ENCODE results near the gene APOC3. TPM values are rescaled to one million over a fixed set of nuclear protein-coding genes. Genes with fewer than 3 reads are reported as not detected.

The APOC3 gene
- total and polyA plus RNA-seq, 10 of the 15 experiments (the other 5 are each of a cell fraction or from before 2014, with no cell fraction given), result 1.9 TPM; not detected in 9

DNA sequence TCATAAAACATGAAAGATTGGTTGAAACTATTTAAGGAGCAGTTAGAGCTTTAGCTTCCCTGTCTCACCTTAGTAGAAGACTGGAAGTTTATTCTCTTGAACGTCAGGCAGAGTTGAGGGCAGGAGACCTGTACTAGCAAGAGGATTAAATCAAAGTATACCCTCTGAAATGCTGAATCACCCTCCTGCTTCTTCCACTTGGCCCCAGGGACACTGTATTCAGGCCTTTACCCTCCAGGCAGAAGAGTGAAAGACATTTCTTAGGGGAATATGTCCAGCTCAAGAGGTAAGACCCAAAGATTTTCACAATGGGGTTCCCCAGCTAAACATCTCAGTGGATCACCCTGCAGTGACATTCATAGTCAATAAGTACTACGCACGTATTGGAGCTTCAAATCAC lies 18.5 kb upstream of the APOC3 start:
- no peaks in the 10 kb centered on the region for H3K27me3 ChIP-seq (replicated peaks in 1 of 2; ENCODE audit: control insufficient read depth in 2 of 2, insufficient read depth in 2 of 2, low read length in 1 of 2)
- no peak overlapping the region for H3K9ac ChIP-seq (ENCODE audit: control insufficient read depth, insufficient read depth, low read length)
- in situ Hi-C loops (cut with MboI) (no loop called here), intact Hi-C loops (cut with micrococcal nuclease; ENCODE audit: unreplicated experiment) (no loop called here)
- no peak overlapping the region for H3K27ac ChIP-seq (ENCODE audit: control insufficient read depth, insufficient read depth)
- H3K36me3 ChIP-seq (ENCODE audit: control insufficient read depth in 2 of 2, insufficient read depth in 2 of 2, low read length in 1 of 2), result no peaks in the 10 kb centered on the region
- ChIA-PET POLR2A (interaction anchor here (0.7 kb wide), 2 partner anchors 9 to 42 kb away, joined by 3 to 10 read pairs; no protein-coding TSS in a partner anchor), RAD21 (ENCODE audit: unreplicated experiment) (no interaction called here), SMC1A (ENCODE audit: uncharacterized antibody, unreplicated experiment) (interaction anchor here (1.4 kb wide), 1 partner anchor 70 kb away, joined by 3 read pairs; no protein-coding TSS in a partner anchor), CTCF (interaction anchor here (0.6 kb wide), 1 partner anchor 334 kb away, joined by 3 read pairs; no protein-coding TSS in a partner anchor)
- no peak overlapping the region for H3K4me2 ChIP-seq (ENCODE audit: control insufficient read depth, insufficient read depth)
- FAIRE-seq (no peak), DNase-seq (ENCODE audit: low read depth, low spot score) (no peak), ATAC-seq (no peak)
- H3K9me3 ChIP-seq (replicated peaks; ENCODE audit: control insufficient read depth, insufficient read depth, low read length), result no peaks in the 10 kb centered on the region
- TF ChIP-seq NRF1 (conservative IDR thresholded peaks at IDR 0.05; ENCODE audit: low read depth, low read length) (no peak), RAD21 (IDR thresholded peaks at IDR 0.05; ENCODE audit: insufficient read depth, low read depth, low read length) (no peak), BRCA1 (IDR thresholded peaks at IDR 0.05; ENCODE audit: low read depth, low read length) (no peak), MTA3 (IDR thresholded peaks at IDR 0.05; ENCODE audit: borderline replicate concordance, low read length) (no peak)
- WGBS (ENCODE audit: insufficient coverage, insufficient replicate concordance, low lambda C conversion rate, missing lambda C conversion rate), result 42% methylated on average over 3 of the region's 3 CpGs
- H2AFZ ChIP-seq (ENCODE audit: control insufficient read depth, low read depth, low read length), result no peak overlapping the region
- H4K20me1 ChIP-seq (ENCODE audit: control insufficient read depth, insufficient read depth), result no peaks in the 10 kb centered on the region
- no peaks in the 10 kb centered on the region for H3K4me1 ChIP-seq (ENCODE audit: control insufficient read depth, insufficient read depth, low read length)
- H3K79me2 ChIP-seq (ENCODE audit: control insufficient read depth, insufficient read depth, low read length), result no peaks in the 10 kb centered on the region
- no peak overlapping the region for H3K4me3 ChIP-seq
- BruUV-seq (replicated peaks), result no TSS peak

DNA sequence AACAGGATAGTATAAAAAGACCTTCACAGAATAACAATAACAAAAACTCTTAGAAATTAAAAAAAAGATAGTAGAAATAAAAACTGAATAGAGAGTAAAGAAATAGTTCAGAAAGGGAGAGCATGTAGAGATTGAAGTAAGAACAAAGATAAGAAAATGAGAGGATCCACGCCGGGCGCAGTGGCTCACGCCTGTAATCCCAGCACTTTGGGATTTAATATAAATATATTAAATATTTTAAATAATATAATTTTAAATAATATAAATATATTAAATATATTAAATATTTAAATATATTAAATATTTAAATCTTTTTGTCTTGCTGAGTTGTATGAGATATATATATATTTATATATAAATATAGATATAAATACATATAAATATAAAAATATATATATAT lies 17.6 kb upstream of the APOC3 start:
- H3K79me2 ChIP-seq (ENCODE audit: control insufficient read depth, insufficient read depth, low read length), result no peaks in the 10 kb centered on the region
- no peaks in the 10 kb centered on the region for H3K4me1 ChIP-seq (ENCODE audit: control insufficient read depth, insufficient read depth, low read length)
- in situ Hi-C loops (cut with MboI), result no loop called here
- H4K20me1 ChIP-seq (ENCODE audit: control insufficient read depth, insufficient read depth), result no peaks in the 10 kb centered on the region
- intact Hi-C loops (cut with micrococcal nuclease; ENCODE audit: unreplicated experiment), result no loop called here
- RAD21 ChIA-PET (ENCODE audit: unreplicated experiment), result no interaction called here
- FAIRE-seq (no peak), ATAC-seq (no peak), DNase-seq (ENCODE audit: low read depth, low spot score) (no peak)
- POLR2A ChIA-PET, result interaction anchor here (0.5 kb wide), 1 partner anchor 133 kb away, joined by 3 read pairs; no protein-coding TSS in a partner anchor
- CTCF ChIA-PET, result interaction anchor here (1.0 to 2.1 kb wide), 3 partner anchors 22 to 25 kb away, joined by 3 to 12 read pairs (median 11); partner anchors contain the start of genes APOA5 and ZPR1
- WGBS (ENCODE audit: insufficient coverage, insufficient replicate concordance, low lambda C conversion rate, missing lambda C conversion rate), result 92% methylated on average over 4 of the region's 4 CpGs
- H2AFZ ChIP-seq (ENCODE audit: control insufficient read depth, low read depth, low read length), result no peak overlapping the region
- H3K9me3 ChIP-seq (replicated peaks; ENCODE audit: control insufficient read depth, insufficient read depth, low read length), result no peaks in the 10 kb centered on the region
- H3K4me3 ChIP-seq, result no peak overlapping the region
- SMC1A ChIA-PET (ENCODE audit: uncharacterized antibody, unreplicated experiment), result interaction anchor here (1.2 kb wide), 1 partner anchor 24 kb away, joined by 3 read pairs; no protein-coding TSS in a partner anchor
- TF ChIP-seq ZNF217 (IDR thresholded peaks at IDR 0.05) (no peak), TAF1 (IDR thresholded peaks at IDR 0.05; ENCODE audit: borderline replicate concordance, low read depth, low read length) (no peak), SREBF2 (IDR thresholded peaks at IDR 0.05; ENCODE audit: low read length) (no peak)
- TF ChIP-seq, protein P1, sequence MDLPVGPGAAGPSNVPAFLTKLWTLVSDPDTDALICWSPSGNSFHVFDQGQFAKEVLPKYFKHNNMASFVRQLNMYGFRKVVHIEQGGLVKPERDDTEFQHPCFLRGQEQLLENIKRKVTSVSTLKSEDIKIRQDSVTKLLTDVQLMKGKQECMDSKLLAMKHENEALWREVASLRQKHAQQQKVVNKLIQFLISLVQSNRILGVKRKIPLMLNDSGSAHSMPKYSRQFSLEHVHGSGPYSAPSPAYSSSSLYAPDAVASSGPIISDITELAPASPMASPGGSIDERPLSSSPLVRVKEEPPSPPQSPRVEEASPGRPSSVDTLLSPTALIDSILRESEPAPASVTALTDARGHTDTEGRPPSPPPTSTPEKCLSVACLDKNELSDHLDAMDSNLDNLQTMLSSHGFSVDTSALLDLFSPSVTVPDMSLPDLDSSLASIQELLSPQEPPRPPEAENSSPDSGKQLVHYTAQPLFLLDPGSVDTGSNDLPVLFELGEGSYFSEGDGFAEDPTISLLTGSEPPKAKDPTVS (IDR thresholded peaks at IDR 0.05; ENCODE audit: low read depth, low read length), result no peak
- H3K9ac ChIP-seq (ENCODE audit: control insufficient read depth, insufficient read depth, low read length), result no peak overlapping the region
- no TSS peak for BruUV-seq (replicated peaks)
- H3K4me2 ChIP-seq (ENCODE audit: control insufficient read depth, insufficient read depth), result no peak overlapping the region
- H3K27ac ChIP-seq (ENCODE audit: control insufficient read depth, insufficient read depth), result no peak overlapping the region
- no peaks in the 10 kb centered on the region for H3K27me3 ChIP-seq (replicated peaks in 1 of 2; ENCODE audit: control insufficient read depth in 2 of 2, insufficient read depth in 2 of 2, low read length in 1 of 2)
- H3K36me3 ChIP-seq (ENCODE audit: control insufficient read depth in 2 of 2, insufficient read depth in 2 of 2, low read length in 1 of 2), result no peaks in the 10 kb centered on the region
